Karpas-422 (cell line): ENCODE measurements around the gene PHYHIPL. TPM values are rescaled to one million over a fixed set of nuclear protein-coding genes. Genes with fewer than 3 reads are reported as not detected.

Source experiments
- DNase-seq: peaks from one replicate; pipeline ENCODE4 v3.0.0-alpha.2; 2015
- H2AFZ ChIP-seq: fragments of 200-600 bp; sonication (generic); 2 replicates; pipeline ENCODE4 v1.6.1; 2014; ENCODE audit warnings: antibody characterized with exemption, low read length, mixed read lengths
- H3K27ac ChIP-seq: fragments of 200-600 bp; sonication (generic); 2 replicates; pipeline ENCODE4 v1.5.1; 2014; ENCODE audit warnings: mild to moderate bottlenecking, low read length, moderate library complexity
- H3K27me3 ChIP-seq: fragments of 200-600 bp; sonication (generic); 2 replicates; pipeline ENCODE4 v1.6.1; 2014; ENCODE audit warnings: low read length, mixed read lengths
- H3K36me3 ChIP-seq: fragments of 200-600 bp; sonication (generic); 2 replicates; pipeline ENCODE4 v1.6.1; 2014; ENCODE audit warnings: low read length, mixed read lengths; ENCODE audit not compliant: insufficient read depth
- H3K4me1 ChIP-seq: fragments of 200-600 bp; sonication (generic); 2 replicates; pipeline ENCODE4 v1.6.1; 2014; ENCODE audit warnings: mild to moderate bottlenecking, low read length, mixed read lengths
- H3K4me2 ChIP-seq: fragments of 200-600 bp; sonication (generic); 2 replicates; pipeline ENCODE4 v1.6.1; 2014; ENCODE audit warnings: low read length, low read depth, mild to moderate bottlenecking; ENCODE audit not compliant: poor library complexity, severe bottlenecking
- H3K4me3 ChIP-seq: fragments of 200-600 bp; sonication (generic); 2 replicates; pipeline ENCODE4 v1.5.1; 2014; ENCODE audit warnings: mild to moderate bottlenecking, antibody characterized with exemption, low read length, mixed read lengths
- H3K79me2 ChIP-seq: fragments of 200-600 bp; sonication (generic); 2 replicates; pipeline ENCODE4 v1.6.1; 2014; ENCODE audit warnings: mild to moderate bottlenecking, low read length, mixed read lengths
- H3K9ac ChIP-seq: fragments of 200-600 bp; sonication (generic); 2 replicates; pipeline ENCODE4 v1.6.0; 2014; ENCODE audit warnings: low read length
- H3K9me2 ChIP-seq: fragments of 200-600 bp; sonication (generic), shearing (Covaris generic); replicated peaks from 2 replicates; pipeline ENCODE4 v1.6.0; 2014; ENCODE audit warnings: mild to moderate bottlenecking, low read length, moderate library complexity; ENCODE audit not compliant: insufficient read depth
- H3K9me3 ChIP-seq: fragments of 300-700, 200-600 bp; sonication (generic); 2 replicates; pipeline ENCODE4 v1.6.1; 2014; ENCODE audit warnings: low read length, mixed read lengths
- H4K20me1 ChIP-seq: fragments of 200-600 bp; sonication (generic); 2 replicates; pipeline ENCODE4 v1.6.1; 2014; ENCODE audit warnings: mild to moderate bottlenecking, antibody characterized with exemption, low read length, low read depth; ENCODE audit not compliant: insufficient read depth
- total RNA-seq: library from RNA; depleted of rRNA; stranded (reverse); fragments of >200 nt; shearing (Covaris generic); gene quantifications from 2 replicates; pipeline ENCODE4 v1.2.3, GENCODE V29; 2014; ENCODE audit warnings: low replicate concordance

PHYHIPL gene
- total RNA-seq, 1 experiment from 2014 or later: not detected

DNA sequence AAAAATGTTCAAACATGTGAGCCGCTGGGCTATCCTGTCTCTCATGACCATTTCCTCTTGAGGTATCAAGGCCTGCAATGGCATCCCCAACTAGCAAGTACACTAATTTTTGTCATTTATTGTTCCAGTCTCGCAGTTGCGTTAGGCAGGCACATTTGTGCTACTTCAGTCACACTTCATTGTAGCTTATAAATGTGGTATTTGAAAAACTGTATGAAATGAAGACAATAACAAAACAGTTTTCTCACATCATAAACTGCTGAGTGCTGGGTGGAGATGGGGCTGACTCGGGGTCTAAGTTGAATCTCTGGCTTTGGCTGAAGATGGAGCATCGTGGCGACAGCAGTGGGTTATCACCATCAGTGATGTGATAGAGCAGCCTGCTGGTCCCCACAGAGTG lies 93.2 kb downstream of the PHYHIPL start:
- Histone ChIP-seq H3K4me2 (no peak overlapping the region), H3K4me3 (no peak overlapping the region), H2AFZ (no peak overlapping the region), H4K20me1 (no peaks in the 10 kb centered on the region), H3K79me2 (no peaks in the 10 kb centered on the region), H3K9me3 (no peaks in the 10 kb centered on the region), H3K4me1 (no peaks in the 10 kb centered on the region), H3K36me3 (no peaks in the 10 kb centered on the region), H3K9ac (no peak overlapping the region), H3K9me2 (no peaks in the 10 kb centered on the region), H3K27ac (no peak overlapping the region), H3K27me3 (no peaks in the 10 kb centered on the region)
- DNase-seq: no peak

DNA sequence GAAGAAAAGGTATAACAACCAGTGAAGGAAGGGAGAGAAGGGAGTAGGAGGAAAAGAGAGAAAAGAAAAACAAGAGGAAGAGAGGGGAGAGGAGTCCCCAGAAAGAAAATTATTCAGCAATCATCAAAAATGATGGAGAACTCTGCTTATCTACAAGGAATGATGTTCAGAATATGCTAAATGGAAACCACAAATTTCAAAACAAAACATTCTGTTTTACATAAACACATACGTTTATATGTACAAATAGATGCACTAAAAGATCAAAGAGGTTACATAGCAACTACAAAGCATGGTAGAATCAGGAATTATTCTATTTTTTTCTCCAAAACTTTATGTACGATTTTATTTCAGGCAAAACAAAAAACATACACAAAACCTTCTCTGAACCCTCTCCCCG lies 94.0 kb downstream of the PHYHIPL start:
- no peaks in the 10 kb centered on the region for H3K4me1 ChIP-seq
- H2AFZ ChIP-seq: no peak overlapping the region
- H3K4me2 ChIP-seq: no peak overlapping the region
- DNase-seq: no peak
- no peaks in the 10 kb centered on the region for H3K36me3 ChIP-seq
- H3K79me2 ChIP-seq: no peaks in the 10 kb centered on the region
- H3K27me3 ChIP-seq: no peaks in the 10 kb centered on the region
- no peak overlapping the region for H3K4me3 ChIP-seq
- no peaks in the 10 kb centered on the region for H4K20me1 ChIP-seq
- H3K9me2 ChIP-seq: no peaks in the 10 kb centered on the region
- H3K9me3 ChIP-seq: no peaks in the 10 kb centered on the region
- H3K27ac ChIP-seq: no peak overlapping the region
- H3K9ac ChIP-seq: no peak overlapping the region

DNA sequence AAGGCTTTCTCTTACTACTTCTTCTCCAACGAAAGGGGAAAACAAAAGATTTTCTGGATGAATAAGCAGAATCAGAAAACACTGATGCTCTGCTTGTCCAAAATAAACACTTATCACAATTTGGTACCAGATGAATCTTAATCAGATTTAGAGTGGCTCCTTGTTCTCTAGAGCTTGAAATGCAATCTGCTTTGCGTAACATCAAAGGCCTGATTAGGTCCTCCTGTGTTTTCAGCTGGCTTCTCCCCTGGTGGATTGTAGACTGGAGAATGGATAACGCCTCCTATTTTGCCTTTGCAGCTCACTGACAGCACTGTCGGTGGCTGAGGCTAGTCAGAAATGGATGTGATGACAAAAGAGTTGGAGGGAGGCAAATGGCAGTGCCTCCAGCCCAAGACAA lies 94.7 kb downstream of the PHYHIPL start:
- Histone ChIP-seq H3K9ac (no peak overlapping the region), H4K20me1 (no peaks in the 10 kb centered on the region), H3K36me3 (no peaks in the 10 kb centered on the region), H3K79me2 (no peaks in the 10 kb centered on the region), H3K4me3 (no peak overlapping the region), H3K27ac (no peak overlapping the region), H3K9me2 (no peaks in the 10 kb centered on the region), H2AFZ (no peak overlapping the region), H3K27me3 (no peaks in the 10 kb centered on the region), H3K4me1 (no peaks in the 10 kb centered on the region), H3K4me2 (no peak overlapping the region), H3K9me3 (no peaks in the 10 kb centered on the region)
- no peak for DNase-seq

DNA sequence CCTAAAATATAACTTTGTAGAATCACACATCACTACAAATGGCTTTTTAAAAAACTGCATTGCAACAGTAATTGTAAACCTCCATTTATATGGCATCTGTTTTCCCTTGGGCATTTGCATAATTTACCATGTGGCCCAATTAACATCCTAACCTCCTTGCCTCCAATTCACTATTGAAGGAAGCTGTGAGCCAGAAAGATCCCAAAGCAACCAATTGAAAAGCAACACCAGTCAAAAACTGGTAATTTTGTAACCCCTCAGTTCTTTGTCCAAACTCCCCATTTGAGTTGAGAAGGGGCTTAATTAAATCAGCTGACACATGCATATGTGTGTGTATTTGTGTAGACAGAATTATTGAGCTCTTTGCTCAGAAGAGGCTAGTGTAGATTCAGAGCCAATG lies 95.6 kb downstream of the PHYHIPL start:
- no peaks in the 10 kb centered on the region for H3K9me2 ChIP-seq
- no peak overlapping the region for H3K27ac ChIP-seq
- no peak overlapping the region for H3K4me2 ChIP-seq
- no peak overlapping the region for H3K4me3 ChIP-seq
- H3K36me3 ChIP-seq: no peaks in the 10 kb centered on the region
- no peaks in the 10 kb centered on the region for H3K9me3 ChIP-seq
- no peak overlapping the region for H3K9ac ChIP-seq
- no peak for DNase-seq
- no peaks in the 10 kb centered on the region for H3K4me1 ChIP-seq
- H2AFZ ChIP-seq: no peak overlapping the region
- H3K79me2 ChIP-seq: no peaks in the 10 kb centered on the region
- no peaks in the 10 kb centered on the region for H3K27me3 ChIP-seq
- H4K20me1 ChIP-seq: no peaks in the 10 kb centered on the region

DNA sequence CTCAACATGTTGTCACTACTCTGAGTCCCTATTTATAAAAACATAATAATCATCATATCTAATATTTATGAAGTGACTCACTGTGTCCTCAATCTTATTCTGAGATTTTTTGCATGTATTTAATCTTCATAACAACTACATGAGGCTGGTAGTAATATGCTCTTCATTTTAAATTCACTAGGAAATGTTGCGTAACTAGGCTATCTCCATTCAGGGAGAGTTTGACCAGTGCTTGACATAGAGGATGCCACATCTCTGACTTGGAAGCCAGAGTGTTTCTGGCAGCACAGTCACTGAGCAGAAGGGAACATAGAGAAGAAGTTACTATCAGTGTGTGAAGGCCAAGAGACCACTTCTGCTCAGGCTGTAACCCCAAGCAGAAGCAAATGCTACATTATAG lies 97.0 kb downstream of the PHYHIPL start:
- Histone ChIP-seq H3K36me3 (no peaks in the 10 kb centered on the region), H3K9ac (no peak overlapping the region), H3K27me3 (no peaks in the 10 kb centered on the region), H3K4me2 (no peak overlapping the region), H2AFZ (no peak overlapping the region), H3K9me3 (no peaks in the 10 kb centered on the region), H3K4me3 (no peak overlapping the region), H3K79me2 (no peaks in the 10 kb centered on the region), H3K4me1 (no peaks in the 10 kb centered on the region), H3K9me2 (no peaks in the 10 kb centered on the region), H3K27ac (no peak overlapping the region), H4K20me1 (no peaks in the 10 kb centered on the region)
- DNase-seq: no peak

DNA sequence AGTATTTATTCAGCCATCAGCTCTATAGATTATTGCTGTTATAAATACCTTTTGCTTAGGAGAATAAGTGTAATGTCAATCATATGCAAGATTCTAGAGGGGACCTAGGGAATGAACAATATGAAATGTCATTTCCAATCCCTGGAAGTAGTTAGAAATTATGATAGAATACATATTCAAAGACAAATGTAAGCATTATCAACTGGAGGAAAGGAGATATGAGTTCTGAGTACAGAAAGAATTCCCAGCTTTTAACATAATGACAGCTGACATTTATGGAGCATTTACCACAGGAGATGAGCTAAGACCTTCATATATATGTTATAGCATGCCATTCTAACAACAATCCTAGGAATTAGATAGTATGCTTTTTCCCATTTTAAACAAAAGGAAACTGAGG lies 99.7 kb downstream of the PHYHIPL start:
- H3K36me3 ChIP-seq: no peaks in the 10 kb centered on the region
- H3K4me2 ChIP-seq: no peak overlapping the region
- no peaks in the 10 kb centered on the region; the same call in 1 of the 2 replicates for H3K9me2 ChIP-seq
- no peaks in the 10 kb centered on the region for H3K27me3 ChIP-seq
- no peaks in the 10 kb centered on the region for H3K9me3 ChIP-seq
- no peak overlapping the region for H3K4me3 ChIP-seq
- no peak overlapping the region for H2AFZ ChIP-seq
- no peak overlapping the region for H3K27ac ChIP-seq
- DNase-seq: no peak
- no peaks in the 10 kb centered on the region for H3K4me1 ChIP-seq
- no peak overlapping the region for H3K9ac ChIP-seq
- H4K20me1 ChIP-seq: no peaks in the 10 kb centered on the region
- no peaks in the 10 kb centered on the region for H3K79me2 ChIP-seq

DNA sequence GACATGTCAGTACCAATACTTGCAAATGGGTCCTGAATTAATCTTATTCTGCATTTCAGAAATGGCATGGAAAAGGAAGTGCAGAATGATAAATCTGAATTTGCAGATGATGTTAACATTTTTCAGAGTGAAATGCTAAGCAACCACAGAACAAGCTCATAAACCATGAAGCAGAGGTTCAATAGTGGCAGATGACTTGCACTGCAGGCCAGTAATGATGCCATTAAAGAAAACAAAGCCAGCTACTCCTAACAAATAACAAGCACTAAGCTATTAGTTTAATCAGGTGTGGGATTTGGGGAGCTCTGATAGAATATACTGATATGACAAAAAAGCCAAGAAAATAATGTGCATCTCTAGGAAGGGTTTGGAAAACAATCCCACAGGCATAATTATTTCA lies 100.5 kb downstream of the PHYHIPL start:
- Histone ChIP-seq H3K4me1 (no peaks in the 10 kb centered on the region), H3K9me2 (no peaks in the 10 kb centered on the region; the same call in 1 of the 2 replicates), H3K9ac (no peak overlapping the region), H3K4me3 (no peak overlapping the region), H4K20me1 (no peaks in the 10 kb centered on the region), H3K27me3 (no peaks in the 10 kb centered on the region), H3K79me2 (no peaks in the 10 kb centered on the region), H2AFZ (no peak overlapping the region), H3K36me3 (no peaks in the 10 kb centered on the region), H3K4me2 (no peak overlapping the region), H3K9me3 (no peaks in the 10 kb centered on the region), H3K27ac (no peak overlapping the region)
- no peak for DNase-seq

DNA sequence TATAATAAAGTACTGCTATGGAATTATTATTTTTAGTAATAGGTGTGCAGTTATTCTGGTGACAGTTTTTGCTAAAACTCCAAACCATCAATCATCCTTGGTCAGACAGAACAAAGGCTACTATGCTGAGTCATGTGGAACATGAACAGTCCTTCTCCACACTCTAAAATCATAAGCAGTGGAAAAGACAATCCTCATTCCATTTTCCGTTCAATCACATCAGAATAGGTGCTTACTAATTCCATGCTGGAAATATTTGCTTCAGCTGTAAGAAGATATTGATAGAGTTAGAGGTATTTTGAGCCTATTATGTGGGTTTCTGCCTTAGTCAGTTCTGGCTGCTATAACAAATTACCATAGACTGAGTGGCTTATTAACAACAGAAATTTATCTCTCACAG lies 103.0 kb downstream of the PHYHIPL start:
- Histone ChIP-seq H3K79me2 (no peaks in the 10 kb centered on the region), H3K9me2 (no peaks in the 10 kb centered on the region; the same call in 1 of the 2 replicates), H3K4me2 (no peak overlapping the region), H3K9me3 (no peaks in the 10 kb centered on the region), H3K4me3 (no peak overlapping the region), H4K20me1 (no peaks in the 10 kb centered on the region), H3K9ac (no peak overlapping the region), H3K36me3 (no peaks in the 10 kb centered on the region), H3K4me1 (no peaks in the 10 kb centered on the region), H3K27ac (no peak overlapping the region), H2AFZ (no peak overlapping the region), H3K27me3 (no peaks in the 10 kb centered on the region)
- DNase-seq: no peak

DNA sequence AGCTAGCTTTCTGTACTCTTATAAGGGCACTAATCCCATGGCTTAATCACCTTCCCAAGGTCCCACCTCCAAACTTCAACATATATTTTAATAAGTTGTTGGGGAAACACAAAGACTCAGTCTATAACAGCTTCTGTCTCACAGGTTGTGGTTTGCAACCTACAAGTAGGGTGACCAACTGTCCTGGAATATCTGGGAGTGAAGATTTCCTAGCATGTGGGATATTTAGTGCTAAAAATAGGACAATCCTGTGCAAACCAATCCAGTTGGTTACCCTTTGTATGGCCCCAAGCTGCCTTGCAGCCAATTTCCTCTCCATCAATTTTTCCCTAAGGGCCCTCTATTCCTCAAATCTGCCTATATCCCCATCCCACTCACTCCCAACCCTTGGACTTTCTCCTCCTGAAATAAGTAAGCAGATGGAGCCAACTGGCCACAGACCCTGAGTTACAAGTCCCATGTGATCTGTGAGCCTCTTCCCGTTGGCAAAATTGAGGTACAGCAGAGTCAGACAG lies 103.6 kb downstream of the PHYHIPL start:
- no peaks in the 10 kb centered on the region for H3K79me2 ChIP-seq
- no peaks in the 10 kb centered on the region; the same call in 1 of the 2 replicates for H3K9me2 ChIP-seq
- no peak overlapping the region for H3K27ac ChIP-seq
- no peaks in the 10 kb centered on the region for H3K4me1 ChIP-seq
- H2AFZ ChIP-seq: no peak overlapping the region
- no peak for DNase-seq
- H4K20me1 ChIP-seq: no peaks in the 10 kb centered on the region
- H3K4me2 ChIP-seq: no peak overlapping the region
- no peaks in the 10 kb centered on the region for H3K9me3 ChIP-seq
- H3K36me3 ChIP-seq: no peaks in the 10 kb centered on the region
- no peaks in the 10 kb centered on the region for H3K27me3 ChIP-seq
- H3K9ac ChIP-seq: no peak overlapping the region
- no peak overlapping the region for H3K4me3 ChIP-seq
